HUDEP-2 (cell line): Measurements from ENCODE around the gene NYAP2.

ENCODE experiments used
- DNase-seq, 76 experiments: peaks; one replicate each; lab custom pipeline; 2025; ENCODE audit not compliant: unreplicated experiment in 76 of 76; lab: John Stamatoyannopoulos, UW

The NYAP2 gene

GRCh38 chr2:225612636-225613035 is 213.1 kb downstream of the NYAP2 start:
- DNase-seq: no peak

- no peak for DNase-seq
Measured at GRCh38 chr2:225614915-225615314, 215.4 kb downstream of the NYAP2 start.

- no peak for DNase-seq
Measured at GRCh38 chr2:225615514-225615913, 216.0 kb downstream of the NYAP2 start.

- DNase-seq: no peak
Measured at GRCh38 chr2:225616372-225616771, 216.9 kb downstream of the NYAP2 start.

GRCh38 chr2:225616848-225617247 is 217.3 kb downstream of the NYAP2 start:
- no peak for DNase-seq

- no peak for DNase-seq
Measured at GRCh38 chr2:225620227-225620626, 220.7 kb downstream of the NYAP2 start.

GRCh38 chr2:225630824-225631533 is 231.5 kb downstream of the NYAP2 start:
- no peak for DNase-seq

- no peak for DNase-seq
Measured at GRCh38 chr2:225632351-225632750, 232.8 kb downstream of the NYAP2 start.

GRCh38 chr2:225636558-225636957 is 237.0 kb downstream of the NYAP2 start:
- no peak for DNase-seq

GRCh38 chr2:225637259-225637658 is 237.7 kb downstream of the NYAP2 start:
- DNase-seq: no peak

- no peak for DNase-seq
Measured at GRCh38 chr2:225640550-225640949, 241.0 kb downstream of the NYAP2 start.

GRCh38 chr2:225649274-225649673 is 249.8 kb downstream of the NYAP2 start:
- no peak for DNase-seq

GRCh38 chr2:225650041-225650440 is 250.5 kb downstream of the NYAP2 start:
- no peak for DNase-seq

- DNase-seq: peak in 62 of 76 experiments; percentile 2 to 64 (median 39)
Measured at GRCh38 chr2:225660262-225661131, 261.0 kb downstream of the NYAP2 start.

GRCh38 chr2:225662101-225662500 is 262.6 kb downstream of the NYAP2 start:
- DNase-seq: no peak

GRCh38 chr2:225667445-225667844 is 267.9 kb downstream of the NYAP2 start:
- no peak for DNase-seq

- DNase-seq: peak in 17 of 76 experiments; percentile 2 to 47 (median 16)
Measured at GRCh38 chr2:225668606-225669266, 269.2 kb downstream of the NYAP2 start.

- no peak for DNase-seq
Measured at GRCh38 chr2:225670111-225670974, 270.8 kb downstream of the NYAP2 start.

- no peak for DNase-seq
Measured at GRCh38 chr2:225678792-225679191, 279.3 kb downstream of the NYAP2 start.

- DNase-seq: no peak
Measured at GRCh38 chr2:225683258-225683657, 283.7 kb downstream of the NYAP2 start.
